OCI-LY1 (cell line): ENCODE results near the gene TRIO.

Experiments used
- EZH2 ChIP-seq: fragments of 200-600 bp; sonication (generic), shearing (Covaris generic); IDR thresholded peaks from 2 replicates; pipeline ENCODE4 v1.8.0; 2017; ENCODE audit warnings: borderline replicate concordance, mixed run types, mild to moderate bottlenecking, antibody characterized with exemption, low read length, moderate library complexity, mixed read lengths
- TF ChIP-seq, protein P1 (sequence below): fragments of 200-600 bp; sonication (generic), shearing (Covaris generic); IDR thresholded peaks from 2 replicates; pipeline ENCODE4 v1.5.1; 2017; ENCODE audit warnings: mild to moderate bottlenecking, antibody characterized with exemption, low read length, moderate library complexity, mixed read lengths

DNA sequence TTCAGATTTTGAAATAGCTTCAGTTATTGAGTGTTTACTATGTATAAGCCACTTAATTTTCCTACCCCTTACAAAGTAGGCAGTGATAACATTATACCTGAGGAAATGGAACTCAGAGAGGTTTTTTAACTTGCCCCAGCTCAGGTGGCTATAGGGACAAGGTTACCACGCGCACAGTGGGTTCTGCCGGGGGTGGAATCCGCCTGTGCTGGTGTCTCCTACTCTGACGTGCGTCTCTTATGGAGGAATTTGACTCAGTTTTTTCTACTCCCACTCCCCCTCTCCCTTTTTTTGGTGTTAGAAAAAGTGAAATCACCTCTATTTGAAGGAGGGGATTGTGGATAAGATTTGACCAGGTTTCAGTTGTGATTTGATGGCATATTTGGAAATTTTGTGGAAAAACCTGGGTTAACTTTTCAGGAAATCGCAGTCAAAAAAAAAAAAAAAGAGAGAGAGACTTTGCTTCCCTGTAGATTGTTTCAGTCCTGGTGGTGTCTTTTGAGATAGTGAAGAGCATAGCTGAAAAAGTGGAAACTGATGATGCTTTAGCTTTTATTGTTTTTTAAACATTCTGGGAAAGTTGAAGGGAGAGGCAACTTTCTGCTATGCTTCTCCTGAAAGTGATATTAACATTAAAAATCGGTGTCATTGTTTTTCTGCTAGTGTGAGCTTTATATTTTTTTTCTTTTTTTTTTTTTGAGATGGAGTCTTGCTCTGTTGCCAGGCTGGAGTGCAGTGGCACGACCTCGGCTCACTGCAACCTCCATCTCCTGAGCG lies 15.9 kb downstream of the TRIO start:
- TF ChIP-seq, protein P1, sequence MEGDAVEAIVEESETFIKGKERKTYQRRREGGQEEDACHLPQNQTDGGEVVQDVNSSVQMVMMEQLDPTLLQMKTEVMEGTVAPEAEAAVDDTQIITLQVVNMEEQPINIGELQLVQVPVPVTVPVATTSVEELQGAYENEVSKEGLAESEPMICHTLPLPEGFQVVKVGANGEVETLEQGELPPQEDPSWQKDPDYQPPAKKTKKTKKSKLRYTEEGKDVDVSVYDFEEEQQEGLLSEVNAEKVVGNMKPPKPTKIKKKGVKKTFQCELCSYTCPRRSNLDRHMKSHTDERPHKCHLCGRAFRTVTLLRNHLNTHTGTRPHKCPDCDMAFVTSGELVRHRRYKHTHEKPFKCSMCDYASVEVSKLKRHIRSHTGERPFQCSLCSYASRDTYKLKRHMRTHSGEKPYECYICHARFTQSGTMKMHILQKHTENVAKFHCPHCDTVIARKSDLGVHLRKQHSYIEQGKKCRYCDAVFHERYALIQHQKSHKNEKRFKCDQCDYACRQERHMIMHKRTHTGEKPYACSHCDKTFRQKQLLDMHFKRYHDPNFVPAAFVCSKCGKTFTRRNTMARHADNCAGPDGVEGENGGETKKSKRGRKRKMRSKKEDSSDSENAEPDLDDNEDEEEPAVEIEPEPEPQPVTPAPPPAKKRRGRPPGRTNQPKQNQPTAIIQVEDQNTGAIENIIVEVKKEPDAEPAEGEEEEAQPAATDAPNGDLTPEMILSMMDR, result no peak
- TF ChIP-seq EZH2, result no peak
